Stimulated activated CD4-positive, alpha-beta T cell treated with anti-CD3 and anti-CD28 coated beads, Interleukin-12 subunit alpha, Interleukin-12 subunit beta, amount 100 ng/mL, for 48 hours (primary cell): ENCODE results near the gene PDXDC1.
"Not testable (repeated sequence)": the region's sequence is repeated elsewhere in the genome, so short reads cannot be mapped to it uniquely, and the experiment has no call there.

Experiments
- DNase-seq, 3 donors: peaks; one replicate each; pipeline ENCODE4 v3.0.0-alpha.2; 2020; ENCODE audit warnings: low read depth in 2 of 3, low spot score in 1 of 3

Gene PDXDC1

DNA sequence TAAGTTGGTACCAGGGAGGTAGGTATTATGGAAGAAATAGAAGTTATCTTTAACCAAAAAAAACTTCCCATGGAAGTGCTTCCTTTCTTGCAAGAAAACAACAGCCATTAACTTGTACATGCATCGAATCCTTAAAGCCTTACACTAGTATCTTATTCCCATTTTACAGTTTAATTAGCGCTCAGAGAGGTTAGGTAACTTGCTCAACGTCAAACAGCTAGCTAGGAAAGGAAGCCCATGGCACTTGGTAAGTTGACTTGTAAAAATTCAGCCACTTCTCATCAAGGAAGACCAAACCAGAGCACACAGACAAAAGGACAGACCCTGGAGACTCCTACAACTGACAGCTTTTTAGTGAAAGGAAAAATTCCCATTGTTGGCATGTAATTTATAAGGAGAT is 84.5 kb downstream of the PDXDC1 start:
- DNase-seq: no peak

DNA sequence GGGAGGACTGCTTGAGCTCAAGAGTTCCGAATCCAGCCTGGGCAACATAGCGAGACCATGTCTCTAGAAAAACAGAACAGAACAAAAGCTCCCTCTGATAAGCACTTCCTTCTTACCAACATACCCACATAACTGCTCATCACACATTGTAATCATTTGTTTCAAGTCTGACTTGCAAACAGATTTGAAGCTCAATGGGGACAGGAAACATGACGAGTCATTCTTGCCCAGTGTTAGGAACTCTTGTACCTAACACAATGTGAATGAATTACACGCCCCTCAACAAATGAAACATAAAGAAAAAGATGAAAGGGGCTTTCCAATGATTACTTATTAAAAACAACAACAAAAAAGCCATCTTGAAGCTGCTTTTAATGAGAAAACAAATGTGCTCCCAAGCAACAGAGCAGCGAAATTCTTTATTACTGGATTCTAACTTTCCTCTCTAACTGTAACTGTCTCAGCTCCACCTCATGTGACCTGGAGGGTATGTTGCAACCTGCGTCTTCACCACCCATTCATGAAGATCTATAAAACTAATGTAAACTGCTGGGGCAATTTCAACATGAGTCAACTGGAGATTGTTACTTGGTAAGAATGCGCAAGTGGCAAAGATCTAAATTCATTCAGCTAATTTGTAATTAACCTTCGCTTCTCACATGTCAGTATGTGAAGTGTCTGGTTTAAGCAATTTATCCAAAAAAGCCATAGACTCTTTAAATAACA is 87.4 kb downstream of the PDXDC1 start:
- DNase-seq: not testable (repeated sequence)

DNA sequence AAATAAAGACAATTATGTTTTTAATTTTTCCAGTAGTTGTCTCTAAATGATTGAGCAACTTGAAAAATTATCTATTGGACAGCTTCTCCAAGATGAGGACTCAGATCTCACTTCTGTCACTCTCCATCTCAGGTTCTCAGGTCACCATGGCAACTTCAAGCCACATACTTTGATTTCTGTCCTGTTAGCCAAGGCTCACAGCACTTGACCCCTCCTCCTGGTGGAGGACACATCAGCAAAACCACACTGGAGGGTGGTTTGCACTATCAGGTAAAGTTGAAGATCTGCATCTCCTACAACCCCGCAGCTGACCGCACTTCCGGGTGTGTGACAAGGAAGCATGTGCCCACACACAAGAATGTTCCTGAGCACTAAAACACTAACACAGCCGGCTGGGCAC is 91.1 kb downstream of the PDXDC1 start:
- not testable (repeated sequence) for DNase-seq

DNA sequence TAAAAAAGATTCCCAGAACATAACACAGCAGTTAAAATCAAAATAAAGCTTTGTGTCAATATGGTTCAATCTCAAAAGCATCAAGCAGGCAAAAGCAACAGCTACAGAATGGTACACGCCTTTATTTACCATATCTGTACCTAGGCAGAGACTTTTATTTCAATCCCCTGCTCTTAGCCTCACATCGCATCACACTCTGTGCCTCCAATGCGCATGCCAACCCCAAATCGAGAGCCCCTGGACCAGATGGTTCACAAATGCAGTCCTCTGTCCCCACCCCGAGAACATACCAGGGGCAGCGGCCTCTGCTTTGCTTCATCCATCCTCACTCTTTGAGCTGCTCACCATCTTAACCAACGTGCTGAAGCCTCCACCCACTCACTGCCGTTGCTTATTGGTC is 91.9 kb downstream of the PDXDC1 start:
- not testable (repeated sequence) for DNase-seq

DNA sequence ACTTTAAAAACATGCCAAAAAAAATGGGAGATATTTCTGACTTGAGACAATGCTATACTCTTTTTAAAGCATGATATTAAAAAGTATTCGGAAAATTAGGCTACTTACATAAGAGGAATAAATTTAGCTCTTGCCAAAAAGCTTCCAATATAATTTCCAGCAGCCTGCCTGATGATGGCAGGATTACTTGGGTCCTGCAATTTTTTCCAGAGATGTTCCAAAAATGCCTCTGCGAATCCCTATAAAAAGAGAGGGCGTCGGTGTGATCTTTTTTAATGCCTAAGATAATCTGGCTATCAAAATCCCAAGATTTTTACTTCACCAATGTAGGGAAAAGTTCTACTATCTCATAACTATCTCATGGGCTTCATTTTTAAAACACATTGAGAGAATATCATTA is 96.2 kb downstream of the PDXDC1 start:
- DNase-seq: not testable (repeated sequence)

DNA sequence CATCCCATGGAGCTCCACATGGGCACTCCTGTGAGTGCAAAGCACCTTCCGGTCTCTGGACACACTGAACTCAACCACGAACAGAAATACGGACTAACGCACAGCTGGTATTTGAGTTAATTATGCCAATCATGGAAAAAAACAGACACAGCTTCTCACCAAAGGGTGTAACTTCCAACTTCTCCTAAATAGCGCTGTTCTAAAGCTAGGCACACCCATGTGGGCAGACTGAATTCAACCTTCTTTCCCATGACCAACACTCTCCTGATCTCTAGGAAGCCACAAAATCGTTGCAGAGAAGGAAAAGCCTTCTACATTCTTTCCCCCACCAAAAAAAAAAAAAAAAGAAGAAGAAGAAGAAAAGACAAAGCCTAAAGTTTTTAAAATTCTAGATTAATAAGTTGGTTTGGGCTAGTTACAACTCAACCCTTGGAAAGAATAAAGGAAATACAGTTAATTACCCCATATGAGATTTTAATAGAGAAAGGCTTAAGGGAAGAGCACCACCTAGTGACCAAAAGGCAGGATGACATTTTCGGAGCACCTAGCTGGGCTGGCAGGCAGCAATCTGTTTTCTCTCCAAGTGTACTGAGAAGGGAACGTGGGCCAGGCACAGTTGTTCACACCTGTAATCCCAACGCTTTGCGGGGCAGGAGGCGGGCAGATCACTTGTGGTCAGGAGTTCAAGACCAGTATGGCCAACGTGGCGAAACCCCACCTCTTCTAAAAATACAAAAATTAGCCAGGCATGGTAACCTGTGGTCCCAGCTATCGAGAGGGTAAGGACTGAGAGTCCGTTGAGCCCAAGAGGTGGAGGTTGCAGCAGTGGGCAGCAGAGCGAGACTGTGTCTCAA is 97.3 kb downstream of the PDXDC1 start:
- not testable (repeated sequence) for DNase-seq

DNA sequence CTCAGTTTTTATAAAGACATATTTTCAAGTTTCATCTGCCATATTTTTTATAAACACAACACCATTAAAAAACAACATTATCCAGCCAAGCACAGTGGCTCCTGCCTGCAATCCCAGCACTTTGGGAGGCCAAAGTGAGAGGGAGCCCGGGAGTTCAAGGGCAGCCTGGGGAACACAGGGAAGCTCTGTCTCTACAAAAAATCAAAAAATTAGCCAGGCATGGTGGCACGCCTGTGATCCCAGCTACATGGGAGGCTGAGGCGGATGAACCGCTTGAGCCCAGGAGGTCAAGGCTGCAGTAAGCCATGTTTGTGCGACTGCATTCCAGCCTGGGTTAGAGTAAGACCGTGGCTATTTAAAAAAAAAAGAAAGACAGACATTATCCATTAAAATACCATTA is 98.3 kb downstream of the PDXDC1 start:
- DNase-seq: no peak

DNA sequence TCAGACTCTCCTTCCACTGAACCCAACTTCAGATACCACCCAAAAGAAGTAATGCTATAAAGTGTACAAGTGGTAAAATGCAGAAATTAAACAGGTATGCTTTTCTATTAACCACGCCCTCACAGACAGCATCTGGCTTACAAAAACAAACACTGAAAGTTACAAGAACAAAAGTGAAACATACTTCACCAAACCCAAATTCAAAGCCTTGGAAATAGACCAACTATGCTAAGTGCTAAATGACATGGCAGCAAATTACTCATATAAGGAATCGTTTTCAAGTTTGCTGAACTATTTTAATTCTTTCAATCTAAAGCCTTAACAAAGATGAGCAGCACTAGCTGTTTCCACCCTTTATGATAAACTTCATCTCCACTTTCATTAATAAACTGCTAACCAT is 101.3 kb downstream of the PDXDC1 start:
- not testable (repeated sequence) for DNase-seq

DNA sequence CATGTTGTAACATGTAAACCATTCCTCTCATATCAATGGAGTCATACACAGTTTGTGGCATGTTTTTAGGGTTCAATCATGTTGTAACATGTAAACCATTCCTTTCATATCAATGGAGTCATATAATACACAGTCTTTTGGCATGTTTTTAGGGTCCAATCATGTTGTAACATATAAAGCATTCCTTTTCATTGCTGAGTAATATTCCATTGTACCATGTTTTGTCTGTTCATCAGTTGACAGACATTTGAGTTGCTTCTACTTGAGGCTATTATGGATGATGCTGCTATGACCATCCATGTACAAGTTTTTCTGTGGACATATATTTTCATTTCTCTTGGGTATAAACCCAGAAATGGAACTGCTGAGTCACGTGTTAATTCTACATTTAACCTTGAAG is 106.1 kb downstream of the PDXDC1 start:
- DNase-seq: not testable (repeated sequence)

DNA sequence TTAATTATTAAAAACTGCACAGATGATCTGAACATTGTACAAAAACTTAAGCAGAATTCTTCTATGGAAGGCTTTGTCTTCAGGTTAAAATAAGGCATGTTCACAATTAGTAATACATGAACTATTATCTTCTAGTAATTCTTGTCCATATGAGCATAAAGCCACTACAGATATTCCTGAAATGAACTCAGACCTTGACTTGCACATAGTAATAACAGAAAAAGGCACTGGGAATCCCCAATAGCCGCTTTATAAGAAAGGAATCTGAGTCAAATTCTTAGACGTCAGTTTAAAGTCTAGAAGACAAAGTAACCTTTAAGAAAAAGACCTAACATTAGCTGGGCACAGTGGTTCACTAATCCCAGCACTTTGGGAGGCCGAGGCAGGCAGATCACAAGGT is 108.0 kb downstream of the PDXDC1 start:
- DNase-seq: not testable (repeated sequence)

DNA sequence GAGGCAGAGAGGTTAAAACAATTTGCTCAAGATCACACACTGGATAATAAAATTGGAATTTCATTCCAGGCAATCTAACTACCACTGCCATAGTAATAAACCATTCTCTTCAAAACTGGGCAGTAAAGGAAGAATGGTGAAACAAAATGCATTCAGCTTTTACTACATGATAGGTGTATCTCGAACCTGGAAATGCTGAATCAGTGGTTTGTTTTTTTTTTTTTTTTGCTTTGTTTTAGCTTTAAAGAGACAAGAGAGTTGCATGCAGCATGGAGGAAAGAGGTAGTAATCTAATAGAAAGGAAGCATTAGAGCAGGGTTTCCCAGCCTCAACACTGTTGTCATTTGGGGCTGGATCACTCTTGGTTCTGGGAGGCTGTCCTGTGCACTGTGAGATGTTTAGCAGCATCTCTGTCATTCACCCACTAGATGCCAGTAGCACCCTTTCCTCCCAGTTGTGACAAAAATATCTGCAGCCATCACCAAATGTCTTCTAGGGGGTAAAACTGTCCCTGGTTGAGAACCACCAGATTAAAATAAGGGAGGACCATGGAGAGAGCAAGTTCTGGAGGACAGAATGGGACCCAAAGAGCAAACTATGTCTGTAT is 115.9 kb downstream of the PDXDC1 start:
- DNase-seq: not testable (repeated sequence)

DNA sequence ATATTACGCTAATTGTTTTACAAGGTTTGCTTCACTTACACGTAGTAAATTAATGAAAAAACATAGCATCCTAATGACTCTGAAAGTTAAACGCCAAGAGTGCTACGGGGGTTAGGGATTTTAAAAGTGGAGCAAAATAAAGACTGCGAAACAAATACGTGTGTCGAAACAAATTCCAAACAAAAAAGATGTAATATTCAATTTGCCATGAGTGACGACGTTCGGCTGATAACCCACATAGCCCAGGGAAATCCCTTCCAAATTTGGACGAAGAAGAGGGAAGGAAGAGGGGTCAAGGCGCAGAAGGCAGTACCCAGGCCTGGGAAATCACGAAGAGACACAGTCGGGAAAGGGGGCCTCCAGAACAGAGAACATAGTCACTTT is 118.7 kb downstream of the PDXDC1 start:
- not testable (repeated sequence) for DNase-seq

DNA sequence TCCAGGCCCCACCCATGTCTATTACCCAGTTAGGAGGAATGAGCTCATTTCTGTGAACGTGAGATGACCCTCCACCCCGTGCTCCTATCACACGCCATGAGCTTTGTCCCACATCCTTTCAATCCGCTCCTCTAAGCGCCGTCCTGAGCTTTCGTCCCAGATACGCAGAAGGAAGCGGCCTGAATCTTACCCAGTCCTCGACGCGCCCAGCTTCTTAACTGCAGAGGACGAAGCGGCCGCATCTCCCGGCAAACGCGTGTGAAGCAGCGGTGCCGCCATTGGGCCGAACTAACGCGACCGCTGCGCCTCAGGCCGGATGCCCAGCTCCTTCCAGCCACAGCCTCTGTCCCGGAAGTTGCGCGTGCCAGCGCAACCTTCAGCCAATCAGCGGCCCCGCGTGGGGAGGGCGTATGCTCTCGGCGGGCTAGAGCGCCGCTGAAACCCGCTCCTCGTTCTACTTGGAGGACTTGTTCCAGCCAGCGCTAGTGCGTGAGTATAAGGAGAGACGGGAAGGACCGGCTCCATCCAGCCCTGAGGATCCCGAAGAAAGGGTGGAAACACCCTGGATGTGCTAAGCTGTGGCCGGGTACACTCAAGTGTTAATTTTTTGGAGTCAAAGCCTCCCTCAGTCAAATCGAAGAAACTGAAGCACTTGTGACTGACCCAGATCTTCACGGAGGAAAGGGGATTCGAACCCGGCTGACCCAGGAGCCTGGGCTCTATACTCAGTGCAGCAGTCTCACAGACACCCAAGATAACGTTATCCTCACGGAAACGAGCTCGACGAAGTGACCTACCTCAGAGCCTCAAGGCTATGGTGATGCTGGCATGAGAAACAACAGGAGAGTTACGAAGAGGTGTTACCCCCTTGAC is 119.4 kb downstream of the PDXDC1 start, which contains the start of gene RRN3:
Gene RRN3, minus strand, starts transcription at position 318 of the 873 bp plus-strand sequence. Its CDS starts 39 bp downstream, at position 279.
- peak; percentile 79 to 85 (median 84) for DNase-seq

DNA sequence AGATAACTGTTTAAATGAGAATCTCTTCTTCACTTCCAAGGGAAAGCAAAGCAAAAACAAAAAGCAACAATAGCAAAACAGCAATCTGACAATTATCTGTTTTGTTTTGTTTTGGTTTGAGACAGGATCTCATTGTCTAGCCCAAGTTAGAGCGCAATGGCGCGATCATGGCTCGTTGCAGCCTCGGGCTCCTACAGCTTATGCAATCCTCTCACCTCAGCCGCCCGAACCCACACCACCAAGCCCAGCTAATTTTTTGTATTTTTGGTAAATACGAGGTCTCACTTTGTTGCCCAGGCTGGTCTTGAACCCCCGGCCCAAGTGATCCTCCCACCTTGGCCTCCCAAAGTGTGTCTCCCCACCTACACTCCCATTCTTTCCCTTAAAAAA is 121.8 kb downstream of the PDXDC1 start:
- DNase-seq: not testable (repeated sequence)

DNA sequence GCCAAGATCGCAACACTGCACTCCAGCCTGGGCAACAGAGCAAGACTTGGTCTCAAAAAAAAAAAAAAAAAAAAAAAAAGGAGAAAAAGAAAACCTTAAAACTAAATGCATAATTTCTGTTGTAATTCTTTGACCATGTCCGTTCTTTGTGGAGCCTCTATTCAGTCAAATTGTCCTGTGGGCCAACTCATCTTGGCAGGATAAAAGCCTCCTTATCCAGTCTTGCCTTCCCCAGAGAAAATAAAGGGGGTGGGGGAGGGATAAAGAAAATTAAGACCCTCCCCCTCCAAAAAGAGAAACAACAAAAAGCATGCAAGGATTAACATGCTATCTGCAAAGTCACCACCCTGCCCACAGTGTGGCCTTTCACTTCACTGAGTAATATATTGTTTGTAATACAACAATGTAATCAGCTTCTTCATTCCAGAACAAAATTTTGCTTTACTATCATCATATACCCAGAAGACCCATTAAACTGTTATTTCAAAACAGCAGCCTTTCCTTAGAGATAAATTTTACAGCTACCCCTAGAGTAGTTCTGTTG is 124.6 kb downstream of the PDXDC1 start:
- not testable (repeated sequence) for DNase-seq

DNA sequence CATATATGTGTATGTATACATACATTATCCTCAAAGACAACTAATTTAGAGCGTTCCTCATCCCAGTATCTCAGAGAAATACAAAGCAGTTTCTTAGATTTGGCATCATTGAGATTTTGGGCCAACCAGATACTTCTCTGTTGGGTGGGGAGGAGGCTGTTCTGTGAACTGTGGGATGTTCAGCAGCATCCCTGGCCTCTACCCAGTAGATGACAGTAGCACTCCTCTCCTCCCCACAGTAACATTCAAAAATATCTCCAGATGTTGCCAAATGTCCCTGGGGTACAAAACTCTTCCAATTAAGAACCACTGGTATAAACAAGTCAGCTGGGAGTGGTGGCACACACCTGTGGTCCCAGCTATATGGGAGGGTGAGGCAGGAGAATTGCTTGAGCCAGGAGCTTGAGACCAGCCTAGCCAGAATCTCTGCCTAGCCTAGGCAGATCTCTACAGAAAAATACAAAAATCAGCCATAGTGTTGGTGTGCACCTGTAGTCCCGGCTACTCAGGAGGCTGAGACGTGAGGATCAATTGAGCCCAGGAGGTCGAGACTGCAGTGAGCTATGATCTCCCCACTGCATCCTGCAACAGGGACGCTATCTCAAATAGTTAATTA is 125.7 kb downstream of the PDXDC1 start:
- DNase-seq: not testable (repeated sequence)

DNA sequence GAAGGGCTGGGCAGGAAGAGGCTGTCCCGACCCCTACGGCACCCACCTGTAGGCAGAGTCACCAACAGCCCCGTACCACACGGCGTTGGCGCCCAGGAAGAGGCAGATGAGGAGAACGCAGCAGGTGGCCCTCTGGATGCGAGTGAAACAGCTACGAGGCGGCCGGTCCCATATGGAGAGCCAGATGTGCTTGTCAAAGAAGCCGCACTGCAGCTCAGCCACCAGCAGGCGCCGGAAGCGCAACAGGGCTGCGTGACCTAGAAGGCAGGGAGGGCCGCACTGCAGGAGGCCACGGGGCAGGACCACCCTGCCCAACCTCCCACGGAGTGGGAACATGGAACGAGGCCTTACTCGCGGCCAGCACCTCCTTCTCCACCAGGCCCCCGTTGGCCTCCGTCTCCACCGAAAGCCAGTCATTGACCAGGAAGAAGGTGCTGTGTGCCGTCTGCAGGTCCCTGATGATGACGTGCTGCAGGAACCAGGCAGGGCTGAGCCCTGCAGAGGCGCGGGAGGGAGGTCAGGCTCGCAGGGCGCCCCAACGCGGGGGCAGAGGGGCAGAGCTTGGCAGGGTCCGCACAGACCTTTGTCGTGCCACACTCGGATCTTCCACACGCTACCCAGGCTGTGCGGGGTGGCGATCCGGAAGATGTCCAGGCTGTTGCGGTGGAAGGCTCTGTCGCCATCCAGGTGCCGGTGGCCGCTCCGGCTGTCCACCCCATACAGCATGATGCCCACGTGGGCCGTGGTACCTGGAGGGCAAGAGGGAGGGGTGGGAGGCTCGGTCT is 153.0 kb downstream of the PDXDC1 start:
- not testable (repeated sequence) for DNase-seq

DNA sequence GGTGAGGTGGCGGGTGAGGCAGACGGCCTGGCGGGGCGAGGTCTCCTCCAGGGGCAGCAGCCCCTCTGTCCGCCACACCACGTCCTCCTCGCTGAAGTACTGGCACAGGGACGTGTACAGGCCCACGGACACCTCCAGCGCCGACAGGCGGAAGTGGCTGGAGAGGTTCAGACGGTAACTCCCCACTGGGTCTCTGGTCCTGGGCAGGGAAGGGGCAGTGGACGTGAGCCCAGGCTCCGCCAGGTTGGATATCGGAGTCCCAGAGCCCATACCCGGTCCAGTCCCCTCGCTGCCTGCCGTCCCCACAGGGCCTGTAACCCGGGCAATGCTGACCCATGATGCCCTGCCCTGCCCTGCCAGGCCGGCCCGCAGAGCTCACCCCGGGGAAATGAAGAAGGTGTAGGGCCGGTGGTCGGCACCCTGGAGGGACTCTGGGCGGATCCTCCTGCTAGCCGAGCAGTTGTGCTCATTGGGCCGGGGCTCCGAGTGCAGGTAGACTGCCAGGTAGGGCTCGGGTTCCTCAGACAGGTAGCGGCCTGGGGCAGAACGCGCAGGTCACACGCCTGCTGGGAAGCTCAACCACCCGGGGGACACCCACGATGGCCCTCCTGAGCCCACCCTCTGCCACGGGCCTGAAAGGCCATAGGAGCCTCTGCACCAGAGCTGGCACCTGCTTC is 155.6 kb downstream of the PDXDC1 start:
- DNase-seq: not testable (repeated sequence)
